WI38 (cell line): ENCODE results near the gene SNED1.

Experiments used
- H3K4me3 ChIP-seq: 2 replicates; pipeline ENCODE4 v1.5.1; 2011; ENCODE audit warnings: low read depth, mild to moderate bottlenecking, control low read depth, low read length
- TF ChIP-seq, protein P1 (sequence below): IDR thresholded peaks from 2 replicates; pipeline ENCODE4 v1.5.1; 2012; ENCODE audit warnings: low read depth, mild to moderate bottlenecking, control low read depth, low read length

Gene SNED1

GRCh38 chr2:241105641-241106040, 107.2 kb downstream of the SNED1 start:
- TF ChIP-seq, protein P1, sequence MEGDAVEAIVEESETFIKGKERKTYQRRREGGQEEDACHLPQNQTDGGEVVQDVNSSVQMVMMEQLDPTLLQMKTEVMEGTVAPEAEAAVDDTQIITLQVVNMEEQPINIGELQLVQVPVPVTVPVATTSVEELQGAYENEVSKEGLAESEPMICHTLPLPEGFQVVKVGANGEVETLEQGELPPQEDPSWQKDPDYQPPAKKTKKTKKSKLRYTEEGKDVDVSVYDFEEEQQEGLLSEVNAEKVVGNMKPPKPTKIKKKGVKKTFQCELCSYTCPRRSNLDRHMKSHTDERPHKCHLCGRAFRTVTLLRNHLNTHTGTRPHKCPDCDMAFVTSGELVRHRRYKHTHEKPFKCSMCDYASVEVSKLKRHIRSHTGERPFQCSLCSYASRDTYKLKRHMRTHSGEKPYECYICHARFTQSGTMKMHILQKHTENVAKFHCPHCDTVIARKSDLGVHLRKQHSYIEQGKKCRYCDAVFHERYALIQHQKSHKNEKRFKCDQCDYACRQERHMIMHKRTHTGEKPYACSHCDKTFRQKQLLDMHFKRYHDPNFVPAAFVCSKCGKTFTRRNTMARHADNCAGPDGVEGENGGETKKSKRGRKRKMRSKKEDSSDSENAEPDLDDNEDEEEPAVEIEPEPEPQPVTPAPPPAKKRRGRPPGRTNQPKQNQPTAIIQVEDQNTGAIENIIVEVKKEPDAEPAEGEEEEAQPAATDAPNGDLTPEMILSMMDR: no peak
- H3K4me3 ChIP-seq: no peak overlapping the region

GRCh38 chr2:241107031-241107783, 108.8 kb downstream of the SNED1 start:
- TF ChIP-seq, protein P1: no peak
- H3K4me3 ChIP-seq: no peak overlapping the region

DNA sequence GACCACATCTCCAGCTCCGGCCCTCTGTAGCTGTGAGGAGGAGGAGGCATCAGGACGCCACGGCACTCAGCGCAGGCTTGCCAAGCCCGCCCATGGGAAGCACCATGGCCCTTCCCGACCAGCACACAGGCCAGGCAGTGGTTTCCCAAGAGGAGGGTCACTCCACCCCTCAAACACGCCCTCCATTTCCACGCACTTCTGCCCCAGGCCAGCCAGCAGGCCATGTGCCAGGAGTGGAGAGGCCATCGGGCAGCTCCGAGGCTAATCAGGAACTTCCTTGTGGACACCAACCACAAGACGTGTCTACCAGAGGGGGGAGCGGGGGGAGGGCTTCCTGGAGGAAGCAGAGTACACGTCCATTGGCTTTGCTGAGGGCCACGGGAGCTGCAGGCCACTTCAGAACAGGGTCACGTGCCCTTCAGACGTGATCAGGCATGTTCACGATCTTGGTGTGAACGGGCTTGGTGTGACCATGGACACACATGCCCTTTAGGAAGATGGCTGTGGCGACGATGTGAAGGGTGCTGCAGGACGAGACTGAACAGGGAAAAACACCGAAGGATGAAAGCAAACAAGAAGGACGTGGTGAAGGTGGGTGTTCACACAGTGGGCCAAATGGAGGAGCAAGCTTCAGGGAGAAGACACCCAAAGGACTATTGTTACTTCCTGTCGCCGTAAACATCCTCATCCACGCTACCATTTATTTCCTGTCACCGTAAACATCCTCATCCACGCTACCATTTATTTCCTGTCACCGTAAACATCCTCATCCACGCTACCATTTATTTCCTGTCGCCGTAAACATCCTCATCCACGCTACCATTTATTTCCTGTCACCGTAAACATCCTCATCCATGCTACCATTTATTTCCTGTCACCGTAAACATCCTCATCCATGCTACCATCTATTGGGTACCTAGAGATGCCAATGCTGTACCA, 110.1 kb downstream of the SNED1 start:
- TF ChIP-seq, protein P1: no peak
- H3K4me3 ChIP-seq: no peak overlapping the region

- TF ChIP-seq, protein P1: no peak
- H3K4me3 ChIP-seq: no peak overlapping the region
Observed at GRCh38 chr2:241109210-241110088, 111.0 kb downstream of the SNED1 start.

DNA sequence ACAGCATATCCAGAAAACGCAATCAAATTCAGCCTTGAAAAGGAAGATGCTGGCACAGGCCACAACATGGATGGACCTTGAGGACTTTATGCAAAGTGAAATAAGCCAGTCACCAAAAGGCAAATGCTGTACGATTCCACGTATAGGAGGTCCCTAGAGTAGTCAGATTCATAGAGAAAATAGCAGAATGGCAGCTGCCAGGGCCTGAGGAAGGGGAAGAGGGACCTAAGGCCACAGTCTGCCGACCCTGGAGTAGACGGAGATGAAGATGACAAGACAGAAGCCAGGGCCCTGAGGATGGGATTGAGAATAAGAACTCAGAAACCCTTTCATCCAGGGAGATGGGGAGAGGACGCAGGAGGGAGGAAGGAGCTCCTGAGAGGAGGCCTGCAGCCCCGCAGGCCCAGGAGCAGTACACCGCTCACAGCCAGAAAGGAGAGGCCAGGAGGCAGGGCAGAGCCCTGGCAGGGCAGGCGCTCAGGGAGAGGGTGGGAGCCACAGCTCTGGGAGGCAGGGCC, 111.7 kb downstream of the SNED1 start:
- TF ChIP-seq, protein P1: no peak

GRCh38 chr2:241110607-241111439, 112.4 kb downstream of the SNED1 start:
- H3K4me3 ChIP-seq: no peak overlapping the region
- TF ChIP-seq, protein P1: no peak

More for the DNA sequence above, 111.7 kb downstream of the SNED1 start:
- H3K4me3 ChIP-seq: no peak overlapping the region
